ENCODE results near the gene RABAC1.

Gene RABAC1

DNA sequence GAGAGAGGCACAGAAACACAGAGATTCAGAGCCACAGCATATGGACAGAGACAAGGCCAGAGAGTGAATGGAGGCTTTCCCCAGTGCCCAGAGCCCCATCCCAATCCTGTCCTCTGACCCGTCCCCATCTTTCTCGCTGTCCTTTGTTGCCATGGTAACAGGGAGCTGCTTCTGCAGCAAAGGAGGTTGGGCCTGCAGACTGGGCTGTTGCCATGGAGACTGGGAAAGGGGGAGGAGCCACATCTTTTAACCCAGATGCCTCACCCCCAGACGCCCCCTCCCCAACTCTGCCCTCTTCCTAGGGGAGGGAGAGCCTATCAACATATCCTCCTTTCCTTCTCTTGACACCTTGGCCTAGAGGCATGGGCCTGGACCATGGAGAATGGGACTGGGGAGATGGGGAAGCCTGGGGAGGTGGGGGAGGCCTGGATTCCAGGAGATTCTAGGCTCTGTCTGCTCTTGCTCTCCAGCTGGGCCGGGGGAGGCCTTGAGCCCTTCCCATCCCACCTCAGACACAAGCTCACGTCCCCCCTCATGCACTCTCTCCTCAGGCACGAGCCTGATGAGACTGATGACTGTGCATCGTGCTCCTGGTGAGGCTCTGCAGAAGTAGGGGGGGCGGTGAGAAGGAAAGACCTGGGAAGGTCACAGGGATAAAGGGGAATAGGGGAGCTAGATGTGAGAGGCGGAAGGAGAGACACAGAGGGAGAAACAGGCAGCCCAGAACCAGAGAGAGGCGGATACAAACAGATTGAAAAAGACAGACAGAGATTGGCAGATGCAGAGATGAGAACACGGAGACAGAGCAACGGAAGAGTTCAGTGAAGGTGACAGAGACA, 37.1 kb upstream of the RABAC1 start:
- no peaks in the 10 kb centered on the region for H3F3A ChIP-seq (ENCODE audit: insufficient read depth)
- peaks cover 3% of the 10 kb centered on the region; the same call in 1 of the 2 replicates for H3K79me2 ChIP-seq (ENCODE audit: insufficient read depth, low read length)
- no peaks in the 10 kb centered on the region for H4K20me1 ChIP-seq (ENCODE audit: low read depth, low read length)
- no peaks in the 10 kb centered on the region for H3K9me2 ChIP-seq (replicated peaks; ENCODE audit: insufficient read depth, low read length)
- no peak for TF ChIP-seq EZH2phosphoT487 (conservative IDR thresholded peaks at IDR 0.05; ENCODE audit: low read length)
- TF ChIP-seq, protein P1, sequence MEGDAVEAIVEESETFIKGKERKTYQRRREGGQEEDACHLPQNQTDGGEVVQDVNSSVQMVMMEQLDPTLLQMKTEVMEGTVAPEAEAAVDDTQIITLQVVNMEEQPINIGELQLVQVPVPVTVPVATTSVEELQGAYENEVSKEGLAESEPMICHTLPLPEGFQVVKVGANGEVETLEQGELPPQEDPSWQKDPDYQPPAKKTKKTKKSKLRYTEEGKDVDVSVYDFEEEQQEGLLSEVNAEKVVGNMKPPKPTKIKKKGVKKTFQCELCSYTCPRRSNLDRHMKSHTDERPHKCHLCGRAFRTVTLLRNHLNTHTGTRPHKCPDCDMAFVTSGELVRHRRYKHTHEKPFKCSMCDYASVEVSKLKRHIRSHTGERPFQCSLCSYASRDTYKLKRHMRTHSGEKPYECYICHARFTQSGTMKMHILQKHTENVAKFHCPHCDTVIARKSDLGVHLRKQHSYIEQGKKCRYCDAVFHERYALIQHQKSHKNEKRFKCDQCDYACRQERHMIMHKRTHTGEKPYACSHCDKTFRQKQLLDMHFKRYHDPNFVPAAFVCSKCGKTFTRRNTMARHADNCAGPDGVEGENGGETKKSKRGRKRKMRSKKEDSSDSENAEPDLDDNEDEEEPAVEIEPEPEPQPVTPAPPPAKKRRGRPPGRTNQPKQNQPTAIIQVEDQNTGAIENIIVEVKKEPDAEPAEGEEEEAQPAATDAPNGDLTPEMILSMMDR (IDR thresholded peaks at IDR 0.05; ENCODE audit: insufficient read depth, low read length, poor library complexity, severe bottlenecking): no peak
- no peaks in the 10 kb centered on the region for H3K27me3 ChIP-seq (ENCODE audit: low read length)
- no peak overlapping the region for H3K4me2 ChIP-seq (ENCODE audit: low read depth, low read length, poor library complexity, severe bottlenecking)
- H3K4me3 ChIP-seq (ENCODE audit: insufficient read depth, low read length, poor library complexity, severe bottlenecking): no peak overlapping the region
- H3K27ac ChIP-seq (ENCODE audit: low read depth, low read length): no peak overlapping the region
- H3K9me3 ChIP-seq (ENCODE audit: insufficient read depth, low read length): no peaks in the 10 kb centered on the region
- H3K36me3 ChIP-seq (ENCODE audit: low read length): no peaks in the 10 kb centered on the region
- H2AFZ ChIP-seq (ENCODE audit: low read depth, low read length, severe bottlenecking): no peak overlapping the region
- no peak overlapping the region for H3K9ac ChIP-seq (ENCODE audit: low read length)

DNA sequence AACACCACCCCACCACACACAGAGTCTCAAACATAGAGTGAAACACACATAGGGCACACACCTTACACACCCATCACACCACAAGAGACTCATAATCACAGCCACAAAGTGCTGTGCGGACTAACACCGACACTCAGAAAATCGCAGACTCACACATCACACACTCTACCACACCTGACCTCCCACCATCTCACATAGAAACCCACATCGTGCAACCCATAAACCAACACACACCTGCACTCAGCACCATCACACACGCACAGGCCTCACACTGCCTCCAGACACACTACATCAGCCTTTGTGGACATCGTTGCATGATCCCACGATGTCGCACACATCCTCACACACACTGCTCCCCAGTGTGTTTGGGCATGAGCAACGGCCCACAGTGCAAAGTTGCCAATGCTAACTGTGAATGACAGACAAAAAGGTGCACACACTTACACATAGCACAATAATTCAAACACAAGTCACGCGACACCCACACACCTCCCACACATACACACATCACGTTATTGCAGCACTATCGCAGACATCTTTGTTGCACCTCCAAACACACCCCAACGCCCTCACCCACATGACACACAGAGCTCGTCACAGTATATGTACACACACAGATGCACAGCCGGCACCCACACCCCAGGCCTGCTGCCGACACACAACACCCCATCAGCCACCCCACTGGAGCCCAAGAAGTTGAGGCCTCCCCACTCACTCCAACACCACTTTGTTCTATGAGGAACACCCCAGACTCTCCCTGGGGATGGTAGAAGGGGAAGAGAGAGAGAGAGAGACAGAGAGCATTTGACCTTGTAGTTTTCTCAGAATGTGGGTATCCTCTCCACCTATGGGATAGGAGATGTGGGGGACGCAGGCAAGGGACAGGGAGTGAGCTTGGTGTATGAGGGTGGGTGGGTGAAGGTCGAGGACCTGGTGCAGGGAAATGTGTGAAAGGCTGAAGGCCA, 36.2 kb upstream of the RABAC1 start:
- H4K20me1 ChIP-seq (ENCODE audit: low read depth, low read length): no peaks in the 10 kb centered on the region
- H3K79me2 ChIP-seq (ENCODE audit: insufficient read depth, low read length): peaks cover 3% of the 10 kb centered on the region; the same call in 1 of the 2 replicates
- no peak overlapping the region for H3K27ac ChIP-seq (ENCODE audit: low read depth, low read length)
- H2AFZ ChIP-seq (ENCODE audit: low read depth, low read length, severe bottlenecking): no peak overlapping the region
- no peak overlapping the region for H3K4me2 ChIP-seq (ENCODE audit: low read depth, low read length, poor library complexity, severe bottlenecking)
- TF ChIP-seq, protein P1 (IDR thresholded peaks at IDR 0.05; ENCODE audit: insufficient read depth, low read length, poor library complexity, severe bottlenecking): no peak
- no peak for TF ChIP-seq EZH2phosphoT487 (conservative IDR thresholded peaks at IDR 0.05; ENCODE audit: low read length)
- no peaks in the 10 kb centered on the region for H3K27me3 ChIP-seq (ENCODE audit: low read length)
- no peaks in the 10 kb centered on the region for H3K9me3 ChIP-seq (ENCODE audit: insufficient read depth, low read length)
- no peak overlapping the region for H3K9ac ChIP-seq (ENCODE audit: low read length)
- no peaks in the 10 kb centered on the region for H3K9me2 ChIP-seq (replicated peaks; ENCODE audit: insufficient read depth, low read length)
- no peak overlapping the region for H3K4me3 ChIP-seq (ENCODE audit: insufficient read depth, low read length, poor library complexity, severe bottlenecking)
- no peaks in the 10 kb centered on the region for H3K36me3 ChIP-seq (ENCODE audit: low read length)
- no peaks in the 10 kb centered on the region for H3F3A ChIP-seq (ENCODE audit: insufficient read depth)

DNA sequence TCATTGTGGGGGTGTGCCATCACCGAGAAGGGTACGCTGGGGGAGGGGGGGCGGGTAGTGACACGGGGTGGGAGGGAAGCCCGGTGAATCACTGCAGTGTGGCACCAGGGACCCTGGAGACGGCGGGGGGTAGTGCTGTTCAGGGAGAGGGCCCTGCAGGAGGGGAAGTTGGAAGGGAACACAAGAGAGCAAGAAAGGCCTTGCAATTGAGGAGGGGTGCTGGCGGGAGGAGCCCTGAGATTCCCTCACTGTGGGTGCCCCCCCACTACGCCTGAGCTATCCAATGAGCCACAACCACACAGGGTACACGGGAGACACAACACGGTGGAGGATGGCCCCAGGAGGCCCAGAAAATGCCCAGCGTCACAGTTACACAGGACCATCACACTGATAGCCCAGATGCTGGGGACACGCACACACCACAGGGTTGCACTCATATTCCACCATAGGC, 35.4 kb upstream of the RABAC1 start:
- H3K4me2 ChIP-seq (ENCODE audit: low read depth, low read length, poor library complexity, severe bottlenecking): peak overlapping the region; percentile 87
- H4K20me1 ChIP-seq (ENCODE audit: low read depth, low read length): no peaks in the 10 kb centered on the region
- H3K9me2 ChIP-seq (replicated peaks; ENCODE audit: insufficient read depth, low read length): no peaks in the 10 kb centered on the region
- peak overlapping the region; percentile 91 for H2AFZ ChIP-seq (ENCODE audit: low read depth, low read length, severe bottlenecking)
- no peaks in the 10 kb centered on the region for H3K9me3 ChIP-seq (ENCODE audit: insufficient read depth, low read length)
- H3K27me3 ChIP-seq (ENCODE audit: low read length): no peaks in the 10 kb centered on the region
- H3K79me2 ChIP-seq (ENCODE audit: insufficient read depth, low read length): peaks cover 3% of the 10 kb centered on the region; the same call in 1 of the 2 replicates
- no peaks in the 10 kb centered on the region for H3K36me3 ChIP-seq (ENCODE audit: low read length)
- no peaks in the 10 kb centered on the region for H3F3A ChIP-seq (ENCODE audit: insufficient read depth)
- peak overlapping the region; percentile 88; the same call in 1 of the 2 replicates for H3K9ac ChIP-seq (ENCODE audit: low read length)
- no peak overlapping the region for H3K27ac ChIP-seq (ENCODE audit: low read depth, low read length)
- H3K4me3 ChIP-seq (ENCODE audit: insufficient read depth, low read length, poor library complexity, severe bottlenecking): peak overlapping the region; percentile 87
- TF ChIP-seq EZH2phosphoT487 (conservative IDR thresholded peaks at IDR 0.05; ENCODE audit: low read length): no peak
- TF ChIP-seq, protein P1 (IDR thresholded peaks at IDR 0.05; ENCODE audit: insufficient read depth, low read length, poor library complexity, severe bottlenecking): no peak
